ENCODE data around the gene NETO2.
"Not testable (repeated sequence)": the region's sequence is repeated elsewhere in the genome, so short reads cannot be mapped to it uniquely, and the experiment has no call there.

Gene NETO2

GRCh38 chr16:47064775-47065174, 79.0 kb downstream of the NETO2 start:
- DNase-seq: no peak

GRCh38 chr16:47063011-47063724, 80.6 kb downstream of the NETO2 start:
- no peak for DNase-seq

GRCh38 chr16:47061204-47061603, 82.5 kb downstream of the NETO2 start:
- DNase-seq: no peak

GRCh38 chr16:47060596-47060995, 83.1 kb downstream of the NETO2 start:
- DNase-seq: no peak

GRCh38 chr16:47059991-47060390, 83.8 kb downstream of the NETO2 start:
- DNase-seq: no peak

- not testable (repeated sequence) for DNase-seq
Measured at GRCh38 chr16:47059130-47059529, 84.6 kb downstream of the NETO2 start.

- no peak for DNase-seq
Measured at GRCh38 chr16:47058295-47059086, 85.3 kb downstream of the NETO2 start.

- DNase-seq: no peak
Measured at GRCh38 chr16:47057630-47057993, 86.1 kb downstream of the NETO2 start.

GRCh38 chr16:47056688-47057629, 86.8 kb downstream of the NETO2 start:
- no peak for DNase-seq

- DNase-seq: not testable (repeated sequence)
Measured at GRCh38 chr16:47056061-47056460, 87.7 kb downstream of the NETO2 start.

- DNase-seq: no peak
Measured at GRCh38 chr16:47055136-47055885, 88.4 kb downstream of the NETO2 start.

- no peak for DNase-seq
Measured at GRCh38 chr16:47054306-47054705, 89.4 kb downstream of the NETO2 start.

- DNase-seq: no peak
Measured at GRCh38 chr16:47053895-47054294, 89.8 kb downstream of the NETO2 start.

GRCh38 chr16:47052666-47053640, 90.8 kb downstream of the NETO2 start:
- no peak for DNase-seq

- no peak for DNase-seq
Measured at GRCh38 chr16:47051031-47051430, 92.7 kb downstream of the NETO2 start.

- DNase-seq: no peak
Measured at GRCh38 chr16:47049901-47050583, 93.7 kb downstream of the NETO2 start.

GRCh38 chr16:47047524-47048203, 96.1 kb downstream of the NETO2 start:
- DNase-seq: no peak

GRCh38 chr16:47046726-47047523, 96.8 kb downstream of the NETO2 start:
- no peak for DNase-seq

GRCh38 chr16:47045459-47045858, 98.3 kb downstream of the NETO2 start:
- peak in 1 of 5 donors; percentile 41 for DNase-seq
